AG20443 (cell line): Measurements from ENCODE around the gene QRSL1.
"Not testable (repeated sequence)": the region's sequence is repeated elsewhere in the genome, so short reads cannot be mapped to it uniquely, and the experiment has no call there.

Source experiments
- DNase-seq: peaks from one replicate; pipeline ENCODE4 v3.0.0; 2012; ENCODE audit warnings: low spot score, mixed read lengths

The QRSL1 gene

GRCh38 chr6:106629103-106629858, at the start of gene QRSL1, which contains the start of gene RTN4IP1:
Gene QRSL1, plus strand, starts transcription at chr6:106629578. Its CDS starts 104 bp downstream, at chr6:106629682.
Gene RTN4IP1, minus strand, starts transcription at chr6:106629498. Its CDS starts 477 bp downstream, at chr6:106629021.
- DNase-seq = peak; percentile 97

- DNase-seq = no peak
These were observed 47.9 kb upstream of the QRSL1 start for GRCh38 chr6:106581468-106581867.

- no peak for DNase-seq
These were observed 42.5 kb upstream of the QRSL1 start for GRCh38 chr6:106586815-106587415.

GRCh38 chr6:106588937-106589336, 40.4 kb upstream of the QRSL1 start:
- not testable (repeated sequence) for DNase-seq

GRCh38 chr6:106591111-106591825, 38.1 kb upstream of the QRSL1 start:
- peak; percentile 90 for DNase-seq

GRCh38 chr6:106599440-106599839, 29.9 kb upstream of the QRSL1 start:
- DNase-seq = no peak

GRCh38 chr6:106600329-106600728, 29.0 kb upstream of the QRSL1 start:
- DNase-seq = no peak

GRCh38 chr6:106608080-106608668, 21.2 kb upstream of the QRSL1 start:
- peak; percentile 63 for DNase-seq

GRCh38 chr6:106609699-106610098, 19.7 kb upstream of the QRSL1 start:
- DNase-seq = peak; percentile 12

- DNase-seq = no peak
These were observed 18.3 kb upstream of the QRSL1 start for GRCh38 chr6:106611030-106611429.

GRCh38 chr6:106612671-106613416, 16.5 kb upstream of the QRSL1 start:
- no peak for DNase-seq

GRCh38 chr6:106613590-106613989, 15.8 kb upstream of the QRSL1 start:
- DNase-seq = no peak

GRCh38 chr6:106614166-106614565, 15.2 kb upstream of the QRSL1 start:
- DNase-seq = no peak

GRCh38 chr6:106614592-106615257, 14.7 kb upstream of the QRSL1 start:
- DNase-seq = no peak

- no peak for DNase-seq
These were observed 12.1 kb upstream of the QRSL1 start for GRCh38 chr6:106617302-106617701.

GRCh38 chr6:106617857-106618256, 11.5 kb upstream of the QRSL1 start:
- DNase-seq = no peak

GRCh38 chr6:106618324-106618723, 11.1 kb upstream of the QRSL1 start:
- DNase-seq = no peak

- no peak for DNase-seq
These were observed 10.2 kb upstream of the QRSL1 start for GRCh38 chr6:106619223-106619622.

GRCh38 chr6:106620931-106621672, 8.3 kb upstream of the QRSL1 start:
- DNase-seq = no peak

GRCh38 chr6:106622412-106622811, 7.0 kb upstream of the QRSL1 start:
- no peak for DNase-seq
